Esophagus squamous epithelium (tissue), 5 donors: ENCODE results near the gene MTFMT. TPM values are rescaled to one million over a fixed set of nuclear protein-coding genes. Genes with fewer than 3 reads are reported as not detected.

Source experiments
- DNase-seq: peaks from one replicate; lab custom pipeline; 2025; lab: John Stamatoyannopoulos, UW
- H3K27ac ChIP-seq, 4 donors: fragments of 200-600 bp; sonication (generic); one replicate each; pipeline ENCODE4 v1.5.1; 2016 to 2019; ENCODE audit warnings: mild to moderate bottlenecking in 1 of 4
- H3K27me3 ChIP-seq, 4 donors: fragments of 200-600 bp; sonication (generic); 1 replicate in 3 of 4; 2 replicates in 1 of 4; pipeline versions ENCODE4 v1.5.1 to v1.6.0; 2017 to 2021; ENCODE audit warnings: antibody characterized with exemption in 1 of 4
- H3K36me3 ChIP-seq, 3 donors: fragments of 200-600 bp; sonication (generic); one replicate each; pipeline ENCODE4 v1.5.1; 2016 to 2019
- H3K4me1 ChIP-seq, 3 donors: fragments of 200-600 bp; sonication (generic); one replicate each; pipeline ENCODE4 v1.5.1; 2017 to 2019
- H3K4me3 ChIP-seq, 4 donors: fragments of 200-600 bp; sonication (generic); 1 replicate in 3 of 4; 2 replicates in 1 of 4; pipeline ENCODE4 v1.5.1; 2016 to 2019; ENCODE audit warnings: mild to moderate bottlenecking in 2 of 4, moderate library complexity in 1 of 4
- H3K9me3 ChIP-seq, 3 donors: fragments of 200-600 bp; sonication (generic); one replicate each; pipeline ENCODE4 v1.5.1; 2016 to 2019
- CTCF ChIP-seq, 6 experiments: fragments of 450-650 bp in 4 of 6; fragments of 200-600 bp in 2 of 6; sonication (generic) in 2 of 6; IDR thresholded peaks; one replicate each; pipeline ENCODE4 v1.5.1; 2016 to 2019; ENCODE audit warnings: antibody characterized with exemption in 6 of 6, mild to moderate bottlenecking in 4 of 6, moderate library complexity in 4 of 6
- POLR2A ChIP-seq, 4 donors: fragments of 450-650 bp; IDR thresholded peaks; one replicate each; pipeline ENCODE4 v1.6.1; 2017; ENCODE audit warnings: antibody characterized with exemption in 4 of 4, mild to moderate bottlenecking in 4 of 4, moderate library complexity in 3 of 4
- WGBS, 2 donors: methylation state at CpG; one replicate each; pipeline ENCODE4 v1.1.5; 2018; 5-methylcytosine and 5-hydroxymethylcytosine counted together
- intact Hi-C: fragments of 100-400 bp; cut with DNase I; formaldehyde crosslinking; loops from one replicate; pipeline ENCODE4 v1.15.0; 2022
- total RNA-seq, 4 donors: library from RNA; depleted of rRNA; stranded (reverse); fragments of >200 nt; gene quantifications; one replicate each; pipeline ENCODE4 v1.1.0, GENCODE V29; 2016
- donor health status: DM: yes; HTN: yes; CAD: no.

The MTFMT gene
- total RNA-seq, 4 donors from 2014 or later: 12.8 to 21.0 (median 17.8) TPM

GRCh38 chr15:64961013-64961412 is 68.4 kb downstream of the MTFMT start:
- Histone ChIP-seq H3K4me1 (no peaks in the 10 kb centered on the region), H3K36me3 (peaks cover 22 to 98% (median 67%) of the 10 kb centered on the region in 3 donors), H3K27me3 (no peaks in the 10 kb centered on the region), H3K27ac (no peak overlapping the region), H3K9me3 (no peaks in the 10 kb centered on the region), H3K4me3 (no peak overlapping the region)
- intact Hi-C loops: no loop called here
- TF ChIP-seq CTCF (IDR thresholded peaks at IDR 0.05) (no peak), POLR2A (IDR thresholded peaks at IDR 0.05) (no peak)
- 91 to 97% methylated on average over 5 of the region's 5 CpGs for WGBS, 2 donors
- no peak for DNase-seq

DNA sequence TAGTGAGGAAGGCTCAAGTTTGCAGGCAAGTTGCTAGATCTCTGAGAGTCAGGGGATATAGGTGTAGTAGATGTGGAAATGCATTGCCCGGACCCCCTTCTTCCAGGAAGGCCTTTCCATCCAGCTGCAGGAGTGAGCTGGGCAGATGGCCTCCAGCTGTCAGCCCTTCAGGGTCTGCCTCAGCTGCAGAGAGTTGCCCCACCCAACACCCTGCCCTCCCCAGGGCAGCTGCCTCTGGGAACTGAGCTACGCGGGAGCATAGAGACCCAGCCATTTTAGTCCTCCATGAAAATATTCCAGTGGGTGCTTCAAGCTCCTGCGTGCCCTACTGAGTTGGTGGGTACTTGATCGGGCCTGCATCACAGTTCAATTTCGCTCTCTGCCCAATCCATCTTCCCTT is 69.3 kb downstream of the MTFMT start:
- Histone ChIP-seq H3K27me3 (no peaks in the 10 kb centered on the region), H3K27ac (no peak overlapping the region), H3K9me3 (no peaks in the 10 kb centered on the region), H3K4me3 (no peak overlapping the region), H3K36me3 (peaks cover 18 to 99% (median 67%) of the 10 kb centered on the region in 3 donors), H3K4me1 (no peaks in the 10 kb centered on the region)
- TF ChIP-seq POLR2A (IDR thresholded peaks at IDR 0.05) (no peak), CTCF (IDR thresholded peaks at IDR 0.05) (no peak)
- 84 to 96% methylated on average over 3 to 6 of the region's 6 CpGs for WGBS, 2 donors
- intact Hi-C loops: no loop called here
- DNase-seq: no peak

- Histone ChIP-seq H3K27me3 (no peaks in the 10 kb centered on the region), H3K4me3 (no peak overlapping the region), H3K27ac (no peak overlapping the region), H3K36me3 (peaks cover 12 to 91% (median 59%) of the 10 kb centered on the region in 3 donors), H3K9me3 (no peaks in the 10 kb centered on the region), H3K4me1 (no peaks in the 10 kb centered on the region)
- DNase-seq: no peak
- TF ChIP-seq CTCF (IDR thresholded peaks at IDR 0.05) (no peak), POLR2A (IDR thresholded peaks at IDR 0.05) (no peak)
- WGBS, 2 donors: 95 to 96% methylated on average over 9 of the region's 9 CpGs
- intact Hi-C loops: no loop called here
These were observed 70.3 kb downstream of the MTFMT start for GRCh38 chr15:64959128-64959527.

GRCh38 chr15:64954395-64954794 is 75.0 kb downstream of the MTFMT start:
- TF ChIP-seq POLR2A (IDR thresholded peaks at IDR 0.05) (no peak), CTCF (IDR thresholded peaks at IDR 0.05) (no peak)
- WGBS, 2 donors: 76 to 80% methylated on average over 2 to 3 of the region's 3 CpGs

GRCh38 chr15:64951777-64952418 is 77.5 kb downstream of the MTFMT start:
- H3K27ac ChIP-seq: no peak overlapping the region
- TF ChIP-seq CTCF (IDR thresholded peaks at IDR 0.05) (no peak), POLR2A (IDR thresholded peaks at IDR 0.05) (no peak)
- no peak for DNase-seq
- 89 to 100% methylated on average over 1 to 2 of the region's 2 CpGs for WGBS, 2 donors
- peaks cover 0 to 27% (median 10%) of the 10 kb centered on the region in 3 donors for H3K36me3 ChIP-seq
- no peak overlapping the region for H3K4me3 ChIP-seq
- no peaks in the 10 kb centered on the region for H3K9me3 ChIP-seq
- no peaks in the 10 kb centered on the region for H3K27me3 ChIP-seq
- intact Hi-C loops: no loop called here
- no peaks in the 10 kb centered on the region for H3K4me1 ChIP-seq

More at GRCh38 chr15:64954395-64954794, 75.0 kb downstream of the MTFMT start:
- no peak for DNase-seq
- intact Hi-C loops: no loop called here
- Histone ChIP-seq H3K27ac (no peak overlapping the region), H3K4me3 (no peak overlapping the region), H3K36me3 (peaks cover 0 to 51% (median 21%) of the 10 kb centered on the region in 3 donors), H3K4me1 (no peaks in the 10 kb centered on the region), H3K27me3 (no peaks in the 10 kb centered on the region), H3K9me3 (no peaks in the 10 kb centered on the region)

Other genes with a start within 250 kb of the MTFMT start
- gene PIF1, start 204.0 kb downstream of the MTFMT start, total RNA-seq: 10 to 100 TPM in 1 of 4 donors, 1 to 10 TPM in 3; 1.8 to 17.5 (median 3.8) TPM
- gene PLEKHO2, start 187.7 kb downstream of the MTFMT start, total RNA-seq: 10 to 100 TPM in 1 of 4 donors, 1 to 10 TPM in 3; 5.6 to 18.3 (median 7.2) TPM
- 1 to 10 TPM in 3 of 4 donors, under 1 TPM in 1; 0.45 to 7.8 (median 2.4) TPM for gene ANKDD1A, start 117.7 kb downstream of the MTFMT start, total RNA-seq
- 10 to 100 TPM; 41.3 to 67.3 (median 59.6) TPM for gene SPG21, start 39.7 kb downstream of the MTFMT start, total RNA-seq
- not detected for gene SLC51B, start 15.7 kb upstream of the MTFMT start, total RNA-seq
- 10 to 100 TPM in 2 of 4 donors, 1 to 10 TPM in 2; 2.8 to 32.4 (median 8.9) TPM for gene RASL12, start 38.4 kb upstream of the MTFMT start, total RNA-seq
- not detected for gene KBTBD13, start 47.1 kb upstream of the MTFMT start, total RNA-seq
- 1 to 10 TPM; 1.6 to 6.3 (median 2.0) TPM for gene UBAP1L, start 85.6 kb upstream of the MTFMT start, total RNA-seq
- gene PDCD7, start 104.2 kb upstream of the MTFMT start, total RNA-seq: 10 to 100 TPM; 12.1 to 20.8 (median 16.6) TPM
- 10 to 100 TPM; 51.0 to 57.4 (median 54.1) TPM for gene CLPX, start 155.7 kb upstream of the MTFMT start, total RNA-seq
- gene CILP, start 181.8 kb upstream of the MTFMT start, total RNA-seq: 10 to 100 TPM in 1 of 4 donors, 1 to 10 TPM in 3; 2.5 to 78.0 (median 5.5) TPM